ENCODE measurements around the gene SHTN1. TPM values are rescaled to one million over a fixed set of nuclear protein-coding genes. Genes with fewer than 3 reads are reported as not detected.

Gene SHTN1
- total RNA-seq, 1 donor from 2014 or later = 36.7 TPM

DNA sequence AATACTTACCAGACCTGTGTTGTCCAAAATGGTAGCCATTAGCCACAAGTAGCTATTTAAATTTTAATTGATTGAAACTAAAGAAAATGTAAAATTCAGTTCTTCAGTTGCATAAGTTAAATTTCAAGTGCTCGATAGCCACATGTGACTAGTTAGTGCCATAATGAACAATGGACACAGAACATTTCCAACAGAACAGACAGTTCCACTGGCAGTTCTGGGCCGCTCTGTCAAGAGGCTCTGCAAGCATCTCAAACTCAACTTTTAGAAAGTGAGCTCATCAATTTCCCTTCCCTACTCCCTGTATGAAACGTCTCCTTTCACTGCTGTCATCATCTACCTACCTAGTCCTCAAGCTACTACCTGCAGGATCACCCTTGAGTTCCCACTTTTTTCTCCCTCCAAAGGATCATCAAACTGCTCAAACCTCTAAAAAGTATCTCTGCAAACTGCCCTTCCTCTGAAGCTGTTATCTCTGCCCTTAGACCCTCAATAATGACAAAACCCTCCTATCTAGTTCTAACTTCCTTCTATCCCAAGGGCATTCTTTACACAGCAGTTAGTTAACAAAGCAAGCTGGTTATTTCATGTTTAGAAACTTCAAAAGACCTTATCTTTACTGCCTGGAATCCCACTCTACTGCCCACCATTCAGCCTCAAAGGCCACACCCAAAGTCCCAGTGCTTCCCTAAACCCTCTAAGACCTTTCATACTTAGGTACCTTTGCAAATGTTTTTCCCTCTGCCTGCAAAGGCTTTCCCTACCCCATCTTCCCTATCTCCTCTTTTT lies 20.6 kb downstream of the SHTN1 start:
- DNase-seq (ENCODE audit: low spot score) = no peak

DNA sequence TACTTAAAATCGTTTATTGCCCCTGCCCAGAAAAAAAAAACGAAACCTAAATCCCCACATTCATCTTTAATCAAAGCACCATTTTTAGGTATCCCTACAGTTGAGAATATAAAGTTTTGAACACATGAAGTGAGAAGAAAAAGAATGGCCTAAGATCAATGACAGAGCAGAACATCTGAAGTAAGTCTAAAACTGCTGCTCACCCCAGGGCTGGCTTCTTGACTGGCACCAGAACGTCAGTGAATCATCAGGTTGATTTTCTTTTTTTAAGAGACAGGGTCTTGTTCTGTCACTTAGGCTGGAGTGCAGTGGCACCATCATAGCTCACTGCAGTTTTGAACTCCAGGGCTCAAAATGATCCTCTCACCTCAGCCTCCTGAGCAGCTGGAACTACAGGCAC lies 24.9 kb downstream of the SHTN1 start:
- DNase-seq (ENCODE audit: low spot score) = no peak

DNA sequence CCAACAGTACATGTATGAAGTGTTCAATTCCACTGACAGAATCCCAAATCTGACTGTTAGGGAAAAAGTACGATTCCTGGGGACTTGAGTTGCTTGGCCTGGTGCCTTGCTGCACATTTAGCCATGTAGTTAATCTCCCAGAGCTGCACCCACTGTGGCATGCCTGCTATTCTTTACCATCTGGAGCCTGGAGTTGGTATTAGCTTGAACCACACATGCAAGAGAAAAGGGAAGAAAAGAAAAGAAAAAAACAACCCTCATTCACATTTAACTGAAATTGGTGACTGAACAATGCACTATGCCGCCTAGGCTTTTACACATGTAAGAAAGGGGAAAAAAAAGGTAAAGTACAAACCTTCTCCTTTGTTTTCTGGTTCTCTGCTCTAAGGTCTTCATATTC lies 26.1 kb downstream of the SHTN1 start:
- DNase-seq (ENCODE audit: low spot score) = no peak

DNA sequence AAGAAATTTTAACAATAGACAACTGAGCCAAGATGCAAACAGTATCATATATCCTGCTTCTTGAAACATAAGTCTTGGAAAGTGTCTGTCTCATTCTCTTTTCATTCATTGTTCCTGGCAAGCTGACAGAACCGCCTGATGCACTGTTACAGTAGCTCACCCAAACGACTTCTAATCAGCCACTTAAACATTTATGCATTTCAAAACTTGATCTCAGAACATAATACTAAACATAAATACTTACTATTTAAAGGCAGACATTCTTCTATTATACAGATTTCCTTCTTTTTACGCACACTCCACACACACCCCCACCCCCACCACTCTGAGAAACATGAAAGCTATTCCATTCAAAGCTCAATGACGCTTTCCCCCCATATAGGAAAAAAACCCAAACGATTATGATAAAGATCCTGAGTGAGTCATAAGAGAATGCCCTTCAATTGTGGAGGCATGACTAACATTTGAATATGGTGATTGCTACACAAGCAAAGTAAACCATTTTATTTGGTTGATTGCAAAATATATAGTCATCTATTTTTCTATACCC lies 30.5 kb downstream of the SHTN1 start:
- no peak for DNase-seq (ENCODE audit: low spot score)

DNA sequence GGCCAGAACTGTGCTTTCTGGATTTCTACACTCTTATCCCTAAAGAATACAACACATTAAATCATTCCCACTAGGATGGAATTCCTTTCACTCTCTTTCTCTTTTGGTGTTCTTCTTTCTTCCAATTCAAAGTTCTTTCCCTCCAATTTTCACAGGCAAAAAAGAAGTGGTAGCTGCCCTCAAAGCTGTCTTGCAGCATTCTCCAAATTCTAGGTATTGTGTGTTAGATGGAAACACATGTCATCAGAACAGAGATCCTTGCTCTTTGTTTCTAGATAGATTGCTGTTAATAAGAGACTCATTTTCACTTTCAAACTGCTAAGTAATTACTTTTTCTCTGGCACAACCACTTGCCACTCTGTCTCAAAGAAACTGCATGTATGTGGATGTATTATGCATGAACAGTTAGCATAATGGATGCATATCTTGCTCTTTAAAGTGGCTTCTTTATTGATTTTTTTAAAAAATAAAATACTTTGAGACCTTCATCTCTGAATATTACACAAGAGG lies 31.0 kb downstream of the SHTN1 start:
- DNase-seq (ENCODE audit: low spot score) = no peak

DNA sequence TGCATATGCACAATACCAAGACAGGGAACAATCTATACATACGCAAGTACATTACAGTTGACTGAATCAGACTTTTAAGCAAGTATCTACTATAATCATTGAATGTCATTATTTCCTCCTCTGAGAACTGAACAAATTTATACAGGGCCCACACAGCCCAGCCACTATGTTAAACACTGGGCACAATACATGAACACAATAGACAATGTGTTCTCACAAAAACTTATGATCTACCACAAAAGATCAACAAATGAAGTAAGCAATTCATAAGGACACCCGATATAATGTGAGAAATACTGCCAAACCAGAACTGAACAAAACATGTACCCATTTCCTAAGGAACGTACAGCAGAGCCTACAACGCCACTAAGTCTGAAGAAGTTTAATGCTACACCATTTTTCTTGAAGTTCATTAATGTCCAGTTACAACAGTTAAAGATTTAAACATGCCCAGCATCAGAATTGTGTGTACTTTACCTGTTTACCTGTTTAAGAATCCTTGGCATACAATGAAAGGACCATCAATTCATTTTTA lies 31.5 kb downstream of the SHTN1 start:
- no peak for DNase-seq (ENCODE audit: low spot score)

DNA sequence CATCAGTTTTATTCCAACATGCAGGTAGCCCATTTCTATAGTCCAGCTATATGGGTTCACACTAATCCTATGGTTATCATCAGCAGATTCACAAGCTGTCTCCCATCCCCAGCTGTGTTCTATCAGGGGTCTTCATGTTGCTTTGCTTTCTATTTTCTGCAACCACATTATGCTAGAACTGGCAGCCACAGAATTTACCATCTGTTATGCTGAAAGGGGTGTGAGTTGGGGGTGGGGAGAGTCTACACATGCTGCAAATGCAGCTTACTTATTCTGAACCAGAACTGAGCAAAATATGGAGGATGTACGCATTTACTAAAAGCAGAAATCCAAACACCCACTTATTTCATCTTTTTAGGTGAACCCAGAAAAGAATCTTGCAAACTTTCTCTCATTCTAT lies 32.9 kb downstream of the SHTN1 start:
- no peak for DNase-seq (ENCODE audit: low spot score)

DNA sequence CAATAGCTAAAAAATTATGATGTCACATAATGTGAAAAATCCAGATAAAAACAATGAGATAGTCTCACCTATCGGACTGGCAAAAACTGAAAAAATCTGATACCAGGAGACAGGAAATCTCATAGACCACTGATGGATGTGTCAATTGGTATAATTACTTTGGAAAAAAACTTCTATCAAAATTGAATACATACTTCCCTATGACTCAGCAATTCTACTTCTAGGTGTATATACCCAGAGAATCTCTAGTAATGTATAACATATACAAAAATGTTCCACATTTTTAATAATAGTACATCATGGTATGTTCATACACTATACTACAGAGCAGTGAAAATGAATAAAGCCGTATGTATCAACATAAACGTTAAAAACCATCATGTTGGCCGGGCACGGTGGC lies 34.9 kb downstream of the SHTN1 start:
- no peak for DNase-seq (ENCODE audit: low spot score)

DNA sequence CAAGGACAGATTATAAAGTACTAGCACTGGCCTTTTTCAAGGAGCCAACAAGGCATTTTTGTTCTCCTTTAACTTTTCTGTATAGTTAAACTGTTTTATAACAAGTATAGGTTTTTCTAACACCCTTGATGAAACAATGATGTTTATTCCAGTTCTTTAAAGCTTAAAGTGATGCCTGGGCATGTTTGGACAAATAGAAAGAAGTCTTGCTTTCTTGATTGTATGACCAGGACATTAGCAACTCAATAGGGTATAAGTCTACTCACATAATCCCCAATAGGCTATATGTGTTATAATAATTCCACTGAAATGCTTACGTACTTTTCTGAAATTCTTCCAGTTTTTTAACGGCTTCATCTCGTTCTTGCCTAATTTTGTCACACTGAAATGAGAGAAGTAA lies 36.7 kb downstream of the SHTN1 start:
- no peak for DNase-seq (ENCODE audit: low spot score)

DNA sequence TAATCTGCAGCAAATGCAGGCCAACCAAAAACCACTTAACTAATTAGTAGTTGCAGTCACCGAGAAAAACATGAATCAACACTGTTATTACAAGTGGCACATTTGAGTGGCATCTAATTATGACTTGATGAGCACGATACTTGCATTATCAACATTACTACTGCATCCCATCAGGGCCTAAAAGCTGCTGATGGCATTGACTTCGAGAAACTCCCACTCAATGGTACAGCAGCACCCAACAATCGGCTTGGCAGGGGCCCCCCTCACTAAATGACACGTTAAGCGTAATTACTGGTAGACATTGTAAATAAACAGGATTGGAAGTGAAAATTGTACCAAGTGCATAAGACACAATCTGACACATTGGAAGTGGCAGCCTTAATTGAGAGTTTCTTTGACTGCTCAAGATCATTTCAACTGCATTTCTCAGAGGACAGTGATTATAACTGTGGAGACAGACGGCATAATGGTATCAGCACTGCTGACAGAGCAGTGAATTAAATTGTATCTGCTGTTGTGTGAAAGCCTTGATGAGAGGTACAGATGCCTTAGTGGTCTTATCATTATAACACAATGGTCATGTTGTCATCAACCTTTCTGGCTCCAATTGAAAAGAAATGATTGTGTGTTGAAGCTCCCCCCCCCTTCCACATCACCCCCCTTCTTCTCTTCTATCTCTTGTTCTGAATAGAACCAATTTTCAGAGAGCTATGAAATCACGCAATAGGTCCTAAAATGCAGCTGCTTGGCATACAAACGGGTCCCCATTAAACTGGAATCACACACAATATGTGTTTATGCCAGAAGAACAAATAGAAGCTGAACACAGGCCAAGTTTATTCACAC lies 43.4 kb downstream of the SHTN1 start:
- no peak for DNase-seq (ENCODE audit: low spot score)

DNA sequence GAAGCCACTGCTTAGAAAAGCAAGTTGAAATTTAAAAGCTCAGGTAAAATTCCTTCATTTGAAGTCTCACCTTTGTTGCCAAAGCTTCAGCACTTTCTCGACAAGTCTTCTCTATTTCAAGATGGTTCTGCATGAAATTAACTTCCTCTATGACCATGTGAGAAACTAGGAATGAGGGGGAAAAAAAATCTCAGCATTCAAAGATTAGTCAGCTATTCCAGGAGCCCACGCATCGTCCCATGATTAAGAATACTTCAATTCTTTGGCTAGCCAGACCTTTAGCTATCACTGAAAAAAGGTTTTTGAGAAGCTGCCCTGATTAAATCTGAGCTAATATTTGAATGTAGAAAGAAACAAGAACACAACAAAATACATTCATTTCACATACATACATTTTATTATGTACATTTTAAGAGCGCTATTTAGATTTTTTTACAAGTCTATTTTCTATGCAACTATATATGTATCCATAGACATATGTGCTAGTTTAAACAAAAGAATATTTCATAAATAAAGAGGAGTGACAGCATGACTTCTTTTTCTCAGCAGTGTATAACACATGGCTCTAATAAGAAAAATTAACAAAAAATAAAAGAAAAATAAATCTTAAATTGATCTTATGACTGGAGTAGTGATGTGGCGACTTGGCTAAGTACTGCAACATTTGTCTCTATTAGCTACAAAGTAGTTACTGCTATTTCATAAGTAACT lies 44.8 kb downstream of the SHTN1 start:
- DNase-seq (ENCODE audit: low spot score) = no peak

DNA sequence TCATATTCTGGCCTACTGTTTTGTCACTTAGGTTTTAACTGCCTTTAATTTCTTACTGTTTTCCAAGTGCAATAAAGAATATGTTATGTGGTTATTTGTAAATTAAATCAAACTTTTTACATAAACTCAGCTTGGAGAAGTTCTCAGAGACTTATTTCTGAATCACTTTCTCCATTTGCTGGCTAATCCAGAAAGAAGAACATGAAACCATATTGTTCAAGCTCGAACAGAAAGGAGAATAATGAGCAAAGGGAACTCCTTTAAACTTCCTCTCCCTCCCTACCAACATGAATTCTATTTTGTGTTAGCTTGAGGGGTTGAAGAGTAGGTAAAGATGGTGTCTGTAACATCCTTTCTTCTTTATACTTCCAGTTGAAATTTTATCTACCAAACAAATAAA lies 52.3 kb downstream of the SHTN1 start:
- no peak for DNase-seq (ENCODE audit: low spot score)

DNA sequence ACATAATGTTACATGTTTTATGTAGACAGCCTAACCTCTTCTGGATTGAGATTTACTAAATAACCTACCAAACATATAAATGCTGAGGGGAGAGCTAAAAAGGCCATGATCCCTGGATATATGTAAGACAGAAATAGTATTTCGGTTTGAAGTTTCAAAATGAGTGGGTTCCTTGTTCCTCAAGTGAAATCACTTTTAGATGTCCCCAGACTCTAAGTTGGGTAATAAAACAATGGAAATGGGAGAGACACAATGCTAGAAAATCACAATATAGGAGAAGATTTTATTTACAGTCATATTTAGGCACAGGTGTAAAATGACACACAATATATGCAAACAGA lies 56.5 kb downstream of the SHTN1 start:
- DNase-seq (ENCODE audit: low spot score) = no peak

DNA sequence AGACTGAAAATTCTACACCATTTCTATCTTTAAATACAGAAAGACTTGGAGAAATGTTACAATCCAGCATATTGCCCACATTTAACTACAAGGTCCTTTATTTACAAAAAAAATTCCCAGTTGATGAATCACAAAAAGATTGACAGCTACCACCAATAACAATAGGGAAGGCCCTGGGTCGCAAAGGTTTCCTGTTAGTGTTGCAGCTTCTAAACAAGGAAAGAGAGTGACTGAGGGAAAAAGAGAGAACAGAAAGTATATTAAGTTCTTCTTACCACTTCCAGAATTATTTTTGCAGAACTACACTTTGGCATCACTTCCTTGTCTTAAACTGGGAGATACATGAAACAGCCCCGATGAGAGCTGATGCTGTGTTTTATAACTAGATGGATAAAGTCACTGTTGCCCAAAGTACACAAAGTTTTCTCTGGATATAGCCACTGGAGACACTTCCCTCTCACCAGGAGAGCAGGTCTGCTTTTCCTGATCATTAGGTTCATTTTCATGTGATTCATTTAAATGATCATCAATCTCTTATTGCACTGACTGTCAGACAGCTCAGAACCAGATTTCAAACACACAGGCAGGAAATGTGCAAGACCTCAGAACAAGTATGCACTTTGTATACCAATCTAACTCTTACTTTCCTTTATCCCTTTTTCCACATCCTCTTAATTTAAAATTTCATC lies 57.0 kb downstream of the SHTN1 start:
- DNase-seq (ENCODE audit: low spot score) = no peak

DNA sequence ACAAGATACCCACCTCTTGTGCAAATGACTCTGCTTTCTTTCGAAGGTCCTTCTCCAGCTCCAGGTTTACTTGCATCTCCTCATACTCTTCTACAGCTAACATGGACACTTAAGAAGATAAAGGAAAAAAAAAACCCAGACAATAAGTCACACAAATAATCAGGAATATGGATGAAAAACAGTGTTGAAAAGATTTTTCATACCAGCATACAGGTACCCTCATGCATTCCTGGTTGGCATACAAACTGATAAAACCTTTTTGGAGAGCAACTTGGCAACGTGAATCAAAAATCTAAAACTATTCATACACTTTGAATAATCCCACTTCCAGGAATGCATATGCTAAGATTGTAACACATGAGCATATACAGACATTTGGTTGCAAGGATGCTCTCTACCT lies 60.1 kb downstream of the SHTN1 start:
- no peak for DNase-seq (ENCODE audit: low spot score)

DNA sequence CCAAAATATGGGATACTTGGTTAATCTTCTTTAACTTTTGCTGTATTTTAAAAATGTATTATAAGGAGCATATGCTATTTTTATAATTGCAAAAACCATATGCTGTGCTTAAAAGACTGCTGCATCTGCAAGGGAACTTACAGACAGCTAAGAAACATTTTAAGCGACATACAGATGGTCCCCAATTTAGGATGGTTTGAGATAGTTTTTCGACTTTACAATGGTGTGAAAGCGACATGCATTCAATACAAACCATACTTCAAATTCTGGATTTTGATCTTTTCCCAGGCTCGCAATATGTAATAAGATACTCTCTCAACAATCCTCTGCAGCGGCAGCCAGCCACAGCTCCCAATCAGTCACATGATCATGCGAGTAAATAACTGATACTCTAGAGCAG lies 73.2 kb downstream of the SHTN1 start:
- DNase-seq (ENCODE audit: low spot score) = no peak

DNA sequence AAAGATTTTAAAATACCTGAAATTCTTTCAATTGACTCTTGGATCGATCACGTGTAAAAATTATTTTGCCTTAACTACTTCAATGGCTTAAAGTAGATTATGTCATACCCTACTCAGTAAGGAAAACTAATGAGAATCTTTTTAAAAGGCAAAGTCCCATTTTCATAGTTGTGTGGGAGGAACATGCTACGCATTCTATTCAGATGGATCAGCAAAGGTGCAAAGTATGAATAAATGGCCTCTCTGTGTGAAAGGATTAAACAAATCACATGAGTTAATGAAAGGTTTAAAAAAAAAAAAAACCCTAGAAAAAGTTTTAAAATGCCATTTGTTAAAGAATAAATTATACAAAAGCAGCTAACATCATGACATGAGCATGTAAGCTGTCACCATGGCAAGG lies 78.6 kb downstream of the SHTN1 start:
- DNase-seq (ENCODE audit: low spot score) = no peak

DNA sequence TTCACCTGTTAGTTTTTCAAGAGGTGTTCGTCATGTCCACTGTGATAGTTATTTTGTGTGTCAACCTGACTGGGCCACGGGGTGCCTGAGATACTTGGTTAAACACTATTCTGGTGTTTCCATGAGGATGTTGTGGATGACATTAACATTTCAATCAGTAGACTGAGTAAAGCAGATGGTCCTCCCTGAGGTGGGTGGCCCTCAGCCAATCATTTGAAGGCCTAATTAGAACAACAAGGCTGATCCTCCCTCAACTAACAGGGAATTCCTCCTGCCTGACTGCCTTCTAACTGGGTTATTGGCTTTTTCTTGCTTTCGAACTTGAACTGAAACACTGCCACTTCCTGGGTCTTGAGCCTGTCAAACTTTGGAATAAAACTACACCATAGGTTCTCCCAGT lies 79.9 kb downstream of the SHTN1 start:
- no peak for DNase-seq (ENCODE audit: low spot score)

DNA sequence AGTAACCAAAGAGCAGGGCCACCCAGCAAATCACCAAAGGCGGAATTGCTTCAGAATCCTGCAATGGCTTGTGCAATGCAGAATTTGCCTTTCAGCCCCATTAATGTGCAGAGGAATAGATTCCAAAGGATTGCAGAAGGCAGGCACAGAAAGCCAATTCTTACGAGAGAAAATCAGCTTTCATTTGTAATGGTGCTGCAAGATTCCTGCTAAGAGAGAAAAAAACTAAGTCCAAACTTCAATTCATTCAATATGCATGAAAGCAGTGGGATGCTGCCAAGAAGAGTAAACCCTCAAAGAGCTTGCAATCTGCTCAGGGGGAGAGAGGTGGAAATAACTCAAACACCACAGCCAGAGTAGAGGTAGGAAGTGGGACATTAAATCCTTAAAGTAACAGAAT lies 85.3 kb downstream of the SHTN1 start:
- no peak for DNase-seq (ENCODE audit: low spot score)

DNA sequence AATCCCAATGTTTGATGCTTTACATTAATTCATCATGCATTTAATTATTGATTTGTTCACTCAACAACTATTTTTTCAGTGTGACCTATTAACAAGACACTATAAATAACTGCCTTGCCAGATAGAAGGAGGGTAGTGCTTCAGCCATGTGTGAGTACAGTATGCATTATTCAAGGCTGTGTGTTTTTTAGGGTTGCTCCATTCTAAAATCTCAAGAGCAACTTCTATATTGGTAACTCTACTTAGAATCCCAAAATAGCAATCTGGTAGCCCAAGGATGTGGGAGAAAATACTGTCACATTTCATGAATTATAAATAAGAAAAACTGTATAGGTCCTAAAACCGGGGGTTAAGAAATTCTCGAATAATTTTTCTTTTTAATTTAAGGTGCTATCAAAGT lies 85.8 kb downstream of the SHTN1 start:
- DNase-seq (ENCODE audit: low spot score) = no peak

DNA sequence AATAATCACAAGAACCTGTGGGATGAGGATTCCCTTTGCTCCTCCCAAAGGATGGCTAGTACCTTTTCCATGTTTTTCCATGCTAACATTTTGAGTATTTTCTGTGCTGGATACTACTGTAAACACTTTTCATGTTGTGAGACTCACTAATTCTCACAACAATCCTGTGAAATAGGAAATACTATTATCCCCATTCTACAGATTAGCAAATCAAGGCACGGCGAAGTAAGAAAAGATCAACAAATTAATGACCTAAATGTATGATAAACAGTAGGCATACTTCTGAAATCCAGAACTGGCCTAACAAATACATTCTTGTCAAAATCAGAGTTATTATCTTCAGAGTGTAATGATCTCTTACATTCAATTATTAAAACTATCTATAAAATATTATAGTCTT lies 86.4 kb downstream of the SHTN1 start:
- no peak for DNase-seq (ENCODE audit: low spot score)

All from mucosa of gallbladder (tissue), 1 donor.